Tibial nerve (tissue), 4 donors: ENCODE results near the gene ARFRP1. TPM values are rescaled to one million over a fixed set of nuclear protein-coding genes. Genes with fewer than 3 reads are reported as not detected.

Experiments
- DNase-seq, 2 donors: peaks; one replicate each; pipeline ENCODE4 v3.0.0-alpha.2; 2019; ENCODE audit warnings: low spot score in 2 of 2
- H3K27ac ChIP-seq, 4 donors: fragments of 200-600 bp; sonication (generic) in 3 of 4; one replicate each; pipeline ENCODE4 v1.5.1; 2017 to 2019; ENCODE audit warnings: mild to moderate bottlenecking in 1 of 4
- H3K27me3 ChIP-seq, 2 donors: fragments of 200-600 bp; sonication (generic) in 1 of 2; one replicate each; pipeline versions ENCODE4 v1.5.1 to v1.6.0; 2017 to 2019
- H3K36me3 ChIP-seq, 3 donors: fragments of 200-600 bp; sonication (generic); one replicate each; pipeline ENCODE4 v1.5.1; 2018 to 2019
- H3K4me1 ChIP-seq, 4 donors: fragments of 200-600 bp; sonication (generic) in 3 of 4; one replicate each; pipeline ENCODE4 v1.5.1; 2017 to 2019
- H3K4me3 ChIP-seq, 4 donors: fragments of 200-600 bp; sonication (generic) in 3 of 4; one replicate each; pipeline ENCODE4 v1.5.1; 2017 to 2019; ENCODE audit warnings: mild to moderate bottlenecking in 1 of 4, moderate library complexity in 1 of 4
- H3K9me3 ChIP-seq, 4 donors: fragments of 200-600 bp; sonication (generic) in 3 of 4; one replicate each; pipeline ENCODE4 v1.5.1; 2017 to 2019
- CTCF ChIP-seq, 5 experiments: fragments of 200-600 bp in 3 of 5; fragments of 450-650 bp in 2 of 5; sonication (generic) in 3 of 5; IDR thresholded peaks; one replicate each; pipeline ENCODE4 v1.5.1; 2016 to 2019; ENCODE audit warnings: antibody characterized with exemption in 5 of 5, mild to moderate bottlenecking in 3 of 5, moderate library complexity in 2 of 5
- EP300 ChIP-seq, 2 donors: sonication (generic); formaldehyde crosslinking; IDR thresholded peaks; one replicate each; pipeline ENCODE4 v1.6.1; 2017; ENCODE audit warnings: antibody characterized with exemption in 2 of 2, mild to moderate bottlenecking in 1 of 2
- POLR2A ChIP-seq, 2 donors: fragments of 450-650 bp; IDR thresholded peaks; one replicate each; pipeline ENCODE4 v1.6.1; 2017; ENCODE audit warnings: antibody characterized with exemption in 2 of 2, mild to moderate bottlenecking in 2 of 2, moderate library complexity in 2 of 2
- WGBS, 2 donors: methylation state at CpG; one replicate each; pipeline ENCODE4 v1.1.5; 2018; 5-methylcytosine and 5-hydroxymethylcytosine counted together
- total RNA-seq, 4 donors: library from RNA; depleted of rRNA; stranded (reverse); fragments of >200 nt; gene quantifications; one replicate each; pipeline ENCODE4 v1.1.0, GENCODE V29; 2016

ARFRP1 gene
- total RNA-seq, 4 donors from 2014 or later, result 36.9 to 71.1 (median 50.9) TPM

- no peak for TF ChIP-seq POLR2A (IDR thresholded peaks at IDR 0.05)
- TF ChIP-seq EP300 (IDR thresholded peaks at IDR 0.05), result no peak
- TF ChIP-seq CTCF (IDR thresholded peaks at IDR 0.05), result no peak
- Histone ChIP-seq H3K36me3 (peaks cover 0 to 74% (median 0%) of the 10 kb centered on the region in 3 donors), H3K4me3 (no peak overlapping the region), H3K27ac (peak overlapping the region in 3 of 4 donors; percentile 50 to 79 (median 77)), H3K27me3 (no peaks in the 10 kb centered on the region), H3K4me1 (peaks cover 0 to 49% (median 28%) of the 10 kb centered on the region in 4 donors), H3K9me3 (no peaks in the 10 kb centered on the region)
- DNase-seq, result no peak
- 84 to 89% methylated on average over 24 to 39 of the region's 43 CpGs for WGBS, 2 donors
Observed at GRCh38 chr20:63700199-63701050, 7.4 kb downstream of the ARFRP1 start.

- no peaks in the 10 kb centered on the region for H3K27me3 ChIP-seq
- DNase-seq, result peak in 1 of 2 donors; percentile 4
- H3K9me3 ChIP-seq, result no peaks in the 10 kb centered on the region
- TF ChIP-seq CTCF (IDR thresholded peaks at IDR 0.05) (no peak), EP300 (IDR thresholded peaks at IDR 0.05) (no peak), POLR2A (IDR thresholded peaks at IDR 0.05) (no peak)
- peaks cover 0 to 74% (median 0%) of the 10 kb centered on the region in 3 donors for H3K36me3 ChIP-seq
- peaks cover 0 to 51% (median 28%) of the 10 kb centered on the region in 4 donors for H3K4me1 ChIP-seq
- WGBS, 2 donors, result 69 to 79% methylated on average over 19 to 21 of the region's 24 CpGs
- H3K27ac ChIP-seq, result peak overlapping the region in 3 of 4 donors; percentile 50 to 79 (median 77)
- H3K4me3 ChIP-seq, result no peak overlapping the region
Observed at GRCh38 chr20:63699466-63700198, 8.1 kb downstream of the ARFRP1 start.

GRCh38 chr20:63698739-63699465, 8.9 kb downstream of the ARFRP1 start:
- TF ChIP-seq CTCF (IDR thresholded peaks at IDR 0.05) (no peak), POLR2A (IDR thresholded peaks at IDR 0.05) (no peak), EP300 (IDR thresholded peaks at IDR 0.05) (peak in 1 of 2 donors; percentile 38)
- Histone ChIP-seq H3K9me3 (no peaks in the 10 kb centered on the region), H3K27ac (peak overlapping the region in 3 of 4 donors; percentile 50 to 79 (median 77)), H3K4me3 (peak overlapping the region in 1 of 4 donors; percentile 43), H3K4me1 (peaks cover 0 to 51% (median 28%) of the 10 kb centered on the region in 4 donors), H3K36me3 (peaks cover 0 to 74% (median 1%) of the 10 kb centered on the region in 3 donors), H3K27me3 (no peaks in the 10 kb centered on the region)
- WGBS, 2 donors, result 38 to 40% methylated on average over 3 to 19 of the region's 19 CpGs
- DNase-seq, result peak in 1 of 2 donors; percentile 19

GRCh38 chr20:63697868-63698545, 9.8 kb downstream of the ARFRP1 start:
- Histone ChIP-seq H3K4me3 (peak overlapping the region in 1 of 4 donors; percentile 43), H3K27ac (peak overlapping the region in 2 of 4 donors; percentile 19 to 77), H3K27me3 (no peaks in the 10 kb centered on the region), H3K4me1 (peaks cover 0 to 53% (median 28%) of the 10 kb centered on the region in 4 donors), H3K36me3 (peaks cover 0 to 71% (median 2%) of the 10 kb centered on the region in 3 donors), H3K9me3 (no peaks in the 10 kb centered on the region)
- WGBS, 2 donors, result 83 to 85% methylated on average over 30 to 40 of the region's 40 CpGs
- TF ChIP-seq EP300 (IDR thresholded peaks at IDR 0.05) (no peak), POLR2A (IDR thresholded peaks at IDR 0.05) (no peak), CTCF (IDR thresholded peaks at IDR 0.05) (no peak)
- no peak for DNase-seq
